Lower leg skin (tissue), 3 donors: Measurements from ENCODE around the gene CDH22.

Experiments
- CTCF ChIP-seq, 3 donors: fragments of 450-650 bp; IDR thresholded peaks; one replicate each; pipeline ENCODE4 v1.5.1; 2016; ENCODE audit warnings: antibody characterized with exemption in 3 of 3, mild to moderate bottlenecking in 3 of 3, moderate library complexity in 2 of 3
- POLR2A ChIP-seq, 2 donors: fragments of 450-650 bp; IDR thresholded peaks; one replicate each; pipeline ENCODE4 v1.6.1; 2016 to 2017; ENCODE audit warnings: antibody characterized with exemption in 2 of 2, mild to moderate bottlenecking in 1 of 2, moderate library complexity in 1 of 2

- TF ChIP-seq CTCF (IDR thresholded peaks at IDR 0.05) (no peak), POLR2A (IDR thresholded peaks at IDR 0.05) (no peak)
Measured at GRCh38 chr20:46304361-46304760, 3.9 kb downstream of the CDH22 start.
